Adipose tissue (tissue), 3 donors: ENCODE data around the gene BNC1. TPM values are rescaled to one million over a fixed set of nuclear protein-coding genes. Genes with fewer than 3 reads are reported as not detected.
"Not testable (repeated sequence)": the region's sequence is repeated elsewhere in the genome, so short reads cannot be mapped to it uniquely, and the experiment has no call there.

ENCODE experiments used
- H3K27ac ChIP-seq: one replicate; pipeline ENCODE4 v1.5.1; 2013; ENCODE audit warnings: low read depth, low read length
- WGBS, 3 donors: extraction: QIAGEN DNeasy Blood & Tissue Kit; methylation state at CpG; one replicate each; pipeline ENCODE4 v1.1.7; 2013; 5-methylcytosine and 5-hydroxymethylcytosine counted together
- polyA plus RNA-seq, 3 donors: library from polyadenylated mRNA; stranded (reverse); fragments of 200-250 nt; gene quantifications; one replicate each; pipeline ENCODE4 v1.2.3, GENCODE V29; 2013
- donor health status: healthy with polysubstance abuse.
- donor health status: Bipolar disorder and iron deficiency.
- donor health status: healthy.

Gene BNC1
- polyA plus RNA-seq, 3 donors = 0.05 to 1.6 (median 1.5) TPM

DNA sequence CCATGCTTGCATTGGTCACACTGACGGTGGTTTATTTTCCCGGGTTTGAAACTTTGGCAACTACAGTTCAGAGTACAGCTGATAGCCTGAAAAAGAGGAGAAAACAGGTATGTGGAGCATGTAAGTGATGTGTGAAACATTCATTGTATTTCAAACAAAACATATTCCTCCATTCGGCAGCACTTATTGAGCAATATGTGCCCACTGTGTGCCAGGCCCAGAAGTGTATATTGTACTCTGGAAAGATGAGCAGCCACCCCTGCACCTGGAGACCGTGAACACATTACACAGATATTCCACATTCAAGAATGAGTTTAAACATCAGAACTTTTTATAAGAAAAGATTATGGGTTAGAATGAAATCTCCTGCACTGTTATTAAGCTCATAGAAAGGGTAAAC, 16.3 kb downstream of the BNC1 start:
- no peak overlapping the region for H3K27ac ChIP-seq
- 83 to 88% (median 87%) methylated on average over 4 of the region's 4 CpGs for WGBS, 3 donors

- 79 to 92% (median 87%) methylated on average over 7 of the region's 7 CpGs for WGBS, 3 donors
- H3K27ac ChIP-seq = no peak overlapping the region
Observed at GRCh38 chr15:83262594-83263315, 21.7 kb downstream of the BNC1 start.

- WGBS, 3 donors = 80 to 93% (median 93%) methylated on average over 6 of the region's 6 CpGs
- H3K27ac ChIP-seq = not testable (repeated sequence)
Observed at GRCh38 chr15:83262181-83262580, 22.3 kb downstream of the BNC1 start.

DNA sequence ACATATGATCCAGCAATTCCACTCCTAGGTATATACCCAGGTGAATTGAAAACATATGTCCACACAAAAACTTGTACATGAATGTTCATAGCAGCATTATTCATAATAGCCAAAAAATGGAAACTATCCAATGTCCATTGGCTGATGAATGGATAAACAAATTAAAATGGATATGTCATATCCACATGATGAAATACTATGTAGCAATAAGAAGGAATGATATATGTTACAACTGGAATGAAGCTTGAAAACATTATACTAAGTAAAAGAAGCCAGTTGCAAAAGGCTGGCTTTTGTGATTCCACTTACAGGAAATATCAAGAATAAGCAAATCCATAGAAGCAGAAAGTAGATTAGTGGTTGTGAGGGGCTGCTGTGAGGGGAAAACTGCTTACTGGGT, 33.7 kb downstream of the BNC1 start:
- no peak overlapping the region for H3K27ac ChIP-seq

GRCh38 chr15:83249030-83249343, 35.5 kb downstream of the BNC1 start:
- WGBS, 3 donors = 9 to 38% (median 23%) methylated on average over 3 of the region's 3 CpGs
- no peak overlapping the region for H3K27ac ChIP-seq

DNA sequence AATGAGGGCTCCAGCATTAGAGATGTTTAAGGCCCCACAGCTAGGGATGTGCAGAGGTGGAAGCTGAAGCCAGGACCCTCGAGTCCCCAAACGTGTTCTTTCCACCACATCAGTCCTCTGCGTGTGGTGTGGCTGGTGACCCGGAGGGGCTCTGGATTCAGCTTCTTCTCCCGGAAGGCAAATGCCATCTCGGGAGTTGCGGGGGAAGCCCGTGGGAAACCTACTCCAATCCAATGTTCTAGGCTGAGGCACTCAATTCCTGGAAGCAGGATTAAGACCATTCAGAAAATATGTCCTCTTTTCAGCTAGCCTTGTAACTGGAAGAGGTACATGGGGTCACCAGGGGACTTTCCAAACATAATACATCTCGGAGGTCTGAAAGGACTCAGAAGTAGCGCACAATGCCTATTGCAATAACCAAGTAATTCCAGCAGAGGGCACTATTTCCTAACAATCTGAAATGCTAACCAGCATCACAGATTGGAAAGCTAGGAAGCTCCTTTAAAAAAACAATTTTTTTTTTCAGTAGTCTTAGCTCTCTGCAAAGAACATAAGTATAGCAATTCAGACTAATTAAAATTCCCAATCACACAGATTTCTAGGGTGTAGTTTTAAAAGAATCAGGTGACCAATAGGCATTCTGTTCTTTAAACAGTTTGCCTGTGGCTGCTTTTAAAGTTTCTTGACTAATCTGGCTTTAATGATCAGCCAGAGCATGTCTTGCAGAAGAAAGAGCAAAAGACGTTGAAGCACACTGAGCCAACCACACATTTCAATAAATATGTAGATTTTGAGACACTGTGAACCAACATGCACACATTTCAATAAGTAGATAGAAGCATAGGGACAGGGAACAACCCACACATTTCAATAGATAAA, 36.1 kb downstream of the BNC1 start:
- H3K27ac ChIP-seq = no peak overlapping the region
- WGBS, 3 donors = 21 to 36% (median 30%) methylated on average over 11 of the region's 11 CpGs

DNA sequence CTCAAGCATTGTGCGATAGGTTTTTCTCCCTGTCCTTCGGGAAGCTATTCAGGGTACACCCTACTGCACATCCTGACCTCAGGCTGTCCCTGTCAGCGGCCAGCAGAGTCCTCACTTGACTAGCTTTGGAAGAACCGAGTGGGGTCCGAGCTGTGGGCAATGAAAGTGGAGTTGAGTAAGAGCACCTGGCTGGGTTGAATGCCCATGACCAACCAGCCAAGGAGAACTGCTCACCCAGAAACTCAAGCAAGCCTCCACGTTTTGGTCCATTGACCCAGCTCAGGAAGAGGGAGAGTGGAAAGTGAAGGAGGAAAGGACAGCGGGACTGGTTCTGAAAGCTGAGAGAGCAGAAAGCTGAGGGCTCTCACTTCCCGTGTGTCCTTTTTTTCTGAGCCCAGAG, 40.8 kb downstream of the BNC1 start:
- no peak overlapping the region for H3K27ac ChIP-seq
- WGBS, 3 donors = 67 to 79% (median 70%) methylated on average over 8 of the region's 8 CpGs

DNA sequence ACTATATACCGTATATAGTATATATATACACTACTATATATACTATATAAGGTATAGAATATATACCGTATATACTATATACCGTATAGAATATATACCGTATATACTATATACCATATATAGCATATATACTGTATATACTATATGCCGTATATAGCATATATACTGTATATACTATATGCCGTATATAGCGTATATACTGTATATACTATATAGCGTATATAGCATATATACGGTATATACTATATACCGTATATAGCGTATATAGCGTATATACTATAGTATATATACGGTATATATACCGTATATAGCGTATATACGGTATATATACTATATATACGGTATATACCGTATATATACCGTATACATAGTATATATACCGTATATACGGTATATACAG, 54.2 kb downstream of the BNC1 start:
- 93 to 98% (median 95%) methylated on average over 21 of the region's 21 CpGs for WGBS, 3 donors
- no peak overlapping the region for H3K27ac ChIP-seq

GRCh38 chr15:83225449-83225848, 59.0 kb downstream of the BNC1 start:
- H3K27ac ChIP-seq = no peak overlapping the region
- WGBS, 3 donors = 79 to 84% (median 80%) methylated on average over 9 of the region's 9 CpGs

GRCh38 chr15:83221781-83222180, 62.7 kb downstream of the BNC1 start:
- H3K27ac ChIP-seq = not testable (repeated sequence)
- WGBS, 3 donors = 93 to 96% (median 95%) methylated on average over 9 of the region's 9 CpGs

- no peak overlapping the region for H3K27ac ChIP-seq
- WGBS, 3 donors = 83 to 93% (median 89%) methylated on average over 1 of the region's 1 CpG
Observed at GRCh38 chr15:83219026-83219425, 65.4 kb downstream of the BNC1 start.

GRCh38 chr15:83215306-83215705, 69.2 kb downstream of the BNC1 start:
- WGBS, 3 donors = 93 to 98% (median 97%) methylated on average over 2 of the region's 2 CpGs
- H3K27ac ChIP-seq = no peak overlapping the region

DNA sequence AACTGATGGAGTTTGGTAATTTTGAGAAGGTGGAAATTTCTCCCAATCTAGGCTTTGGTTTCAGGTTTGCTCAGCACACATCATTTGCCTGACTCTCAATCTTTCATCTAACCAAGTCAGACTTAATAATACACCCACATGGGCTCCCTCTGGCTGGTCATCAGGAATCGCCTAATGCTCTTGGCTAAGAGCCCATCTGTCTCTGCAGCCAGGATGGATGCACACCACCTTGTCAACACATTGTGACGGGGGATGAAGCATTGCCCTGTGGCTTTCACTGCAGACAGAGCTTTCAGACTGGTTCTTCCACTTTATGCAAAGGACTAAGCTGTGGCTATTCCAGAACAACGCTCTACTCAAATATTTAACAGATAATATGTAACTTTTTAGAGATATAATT, 73.8 kb downstream of the BNC1 start:
- WGBS, 3 donors = 28 to 64% (median 61%) methylated on average over 3 of the region's 3 CpGs
- H3K27ac ChIP-seq = no peak overlapping the region

DNA sequence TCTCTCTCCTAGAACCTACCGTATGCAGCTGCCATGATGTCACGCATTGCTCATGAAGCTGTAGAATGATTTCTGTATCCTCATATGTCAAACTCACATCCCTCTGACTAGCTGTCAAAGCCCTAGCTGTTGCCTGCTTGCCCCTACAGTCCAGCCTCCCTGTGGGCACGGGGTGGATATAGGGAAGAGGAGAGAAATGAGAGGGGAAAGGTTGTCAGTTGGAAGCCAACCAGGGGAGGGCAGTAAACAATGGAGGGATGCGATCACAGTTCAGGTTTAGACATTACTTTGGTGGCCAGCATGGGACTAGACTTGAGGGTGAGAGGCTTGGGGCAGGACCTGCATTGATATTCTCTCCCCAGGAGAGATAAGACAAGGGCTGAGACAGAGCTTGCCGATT, 75.1 kb downstream of the BNC1 start:
- no peak overlapping the region for H3K27ac ChIP-seq
- 73 to 88% (median 77%) methylated on average over 5 of the region's 5 CpGs for WGBS, 3 donors

DNA sequence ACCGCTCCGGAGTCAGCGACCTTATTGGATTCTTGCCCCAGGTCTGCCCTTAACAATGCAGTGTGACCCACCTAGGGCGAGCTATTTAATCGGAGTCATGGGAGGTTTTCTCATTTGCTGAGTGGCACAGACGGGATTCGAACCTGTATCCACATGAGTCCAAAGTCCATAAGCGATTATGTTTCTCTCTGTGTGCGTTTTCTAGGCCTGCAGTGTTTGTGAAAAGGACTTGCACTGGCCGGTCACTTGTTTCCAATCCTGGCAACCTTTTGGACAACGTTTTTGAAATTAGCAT, 76.2 kb downstream of the BNC1 start:
- WGBS, 3 donors = 9 to 12% (median 11%) methylated on average over 11 of the region's 11 CpGs
- no peak overlapping the region for H3K27ac ChIP-seq

GRCh38 chr15:83207660-83208366, 76.7 kb downstream of the BNC1 start, which contains the start of gene HDGFL3:
Gene HDGFL3 (minus strand): TSS chr15:83207823. CDS start chr15:83207414, 409 bp downstream.
- 0 to 1% (median 0%) methylated on average over 60 to 94 of the region's 94 CpGs for WGBS, 3 donors

DNA sequence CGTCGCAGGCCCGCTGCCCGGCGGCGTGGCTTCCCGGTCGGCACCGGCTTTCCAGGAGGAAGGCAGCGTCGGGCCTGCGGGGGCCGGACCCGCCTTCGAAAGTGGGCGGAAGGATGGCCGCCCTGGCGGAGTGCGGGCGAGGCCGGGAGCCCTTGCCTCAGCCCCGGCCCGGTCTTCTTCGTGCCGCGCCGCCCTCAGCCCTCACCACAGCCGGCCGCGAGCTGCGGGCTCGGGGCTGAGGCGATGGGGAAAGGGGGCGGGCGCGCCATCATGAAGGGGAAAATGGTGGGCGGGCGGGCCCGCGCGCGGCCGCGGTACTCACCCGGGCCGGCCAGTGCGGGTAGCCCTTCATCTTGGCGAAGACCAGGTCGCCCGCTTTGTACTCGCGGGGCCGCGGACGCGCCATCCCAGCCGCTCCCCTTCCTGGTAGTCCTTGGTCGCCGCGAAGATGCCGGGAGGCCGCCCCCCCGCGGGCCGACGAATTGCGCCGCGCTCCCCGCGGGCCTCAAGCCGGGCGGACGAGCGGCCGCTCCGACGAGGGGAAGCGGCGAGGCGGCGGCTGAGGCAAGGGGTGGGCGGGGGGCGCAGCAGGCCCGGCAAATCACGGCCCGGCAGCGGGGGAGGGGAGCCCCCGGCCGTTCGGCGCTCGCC, 77.3 kb downstream of the BNC1 start:
- peak overlapping the region; percentile 49 for H3K27ac ChIP-seq
- WGBS, 3 donors = 0 to 1% (median 1%) methylated on average over 45 to 93 of the region's 93 CpGs

More at GRCh38 chr15:83207660-83208366, 76.7 kb downstream of the BNC1 start, which contains the start of gene HDGFL3:
- peak within 1 kb of the TSS; percentile 49 for H3K27ac ChIP-seq

DNA sequence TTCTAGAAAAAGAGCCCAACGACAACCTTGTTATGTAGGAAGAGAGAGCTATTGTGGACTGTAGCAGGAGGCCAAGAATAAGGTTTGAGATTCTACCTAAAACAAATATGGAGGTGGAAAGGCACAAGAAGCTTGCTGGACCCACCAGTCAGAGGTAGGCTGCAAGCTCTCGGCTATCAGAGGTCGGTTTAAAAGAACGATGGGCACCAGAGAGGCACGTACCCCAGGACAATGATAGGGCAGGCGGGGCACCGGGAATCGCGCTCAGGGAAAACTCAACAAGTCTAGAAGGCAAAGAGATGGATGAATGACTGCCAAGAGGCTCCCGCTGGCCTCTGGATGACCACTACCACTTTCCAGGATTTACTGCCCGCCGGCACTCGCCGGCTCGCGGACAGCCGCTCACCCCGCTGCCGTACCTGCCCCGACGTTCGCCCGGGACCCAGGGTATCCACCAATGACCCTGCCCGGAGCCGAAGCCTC, 77.9 kb downstream of the BNC1 start:
- WGBS, 3 donors = 1 to 15% (median 2%) methylated on average over 25 of the region's 25 CpGs
- no peak overlapping the region for H3K27ac ChIP-seq
